GM18526 (cell line): ENCODE data around the gene AJAP1.

ENCODE experiments used
- POLR2A ChIP-seq: IDR thresholded peaks from 3 replicates; pipeline ENCODE4 v1.6.1; 2011; ENCODE audit not compliant: insufficient read length; ENCODE audit errors: extremely low read depth

The AJAP1 gene

GRCh38 chr1:4771721-4772120, 117.3 kb downstream of the AJAP1 start:
- no peak for TF ChIP-seq POLR2A

- TF ChIP-seq POLR2A = no peak
These were observed 118.0 kb downstream of the AJAP1 start for GRCh38 chr1:4772294-4773010.

GRCh38 chr1:4773226-4773625, 118.8 kb downstream of the AJAP1 start:
- TF ChIP-seq POLR2A = no peak

GRCh38 chr1:4775506-4775905, 121.1 kb downstream of the AJAP1 start:
- no peak for TF ChIP-seq POLR2A

GRCh38 chr1:4778056-4778455, 123.6 kb downstream of the AJAP1 start:
- no peak for TF ChIP-seq POLR2A

GRCh38 chr1:4781646-4782045, 127.2 kb downstream of the AJAP1 start:
- no peak for TF ChIP-seq POLR2A

GRCh38 chr1:4784761-4785160, 130.4 kb downstream of the AJAP1 start:
- no peak for TF ChIP-seq POLR2A

- no peak for TF ChIP-seq POLR2A
These were observed 131.6 kb downstream of the AJAP1 start for GRCh38 chr1:4786055-4786454.

- TF ChIP-seq POLR2A = no peak
These were observed 133.1 kb downstream of the AJAP1 start for GRCh38 chr1:4787551-4787950.

GRCh38 chr1:4792565-4792964, 138.2 kb downstream of the AJAP1 start:
- no peak for TF ChIP-seq POLR2A

GRCh38 chr1:4794020-4794780, 139.8 kb downstream of the AJAP1 start:
- no peak for TF ChIP-seq POLR2A

GRCh38 chr1:4796161-4797015, 142.0 kb downstream of the AJAP1 start:
- no peak for TF ChIP-seq POLR2A

- no peak for TF ChIP-seq POLR2A
These were observed 142.6 kb downstream of the AJAP1 start for GRCh38 chr1:4797016-4797410.

GRCh38 chr1:4797429-4797828, 143.0 kb downstream of the AJAP1 start:
- TF ChIP-seq POLR2A = no peak

- TF ChIP-seq POLR2A = no peak
These were observed 146.9 kb downstream of the AJAP1 start for GRCh38 chr1:4801192-4801924.
